ENCODE data around the gene ABHD14A. TPM values are rescaled to one million over a fixed set of nuclear protein-coding genes. Genes with fewer than 3 reads are reported as not detected.
"Not testable (repeated sequence)": the region's sequence is repeated elsewhere in the genome, so short reads cannot be mapped to it uniquely, and the experiment has no call there.

ABHD14A gene
- total RNA-seq, 2 experiments from 2014 or later = 7.9 to 8.6 TPM

DNA sequence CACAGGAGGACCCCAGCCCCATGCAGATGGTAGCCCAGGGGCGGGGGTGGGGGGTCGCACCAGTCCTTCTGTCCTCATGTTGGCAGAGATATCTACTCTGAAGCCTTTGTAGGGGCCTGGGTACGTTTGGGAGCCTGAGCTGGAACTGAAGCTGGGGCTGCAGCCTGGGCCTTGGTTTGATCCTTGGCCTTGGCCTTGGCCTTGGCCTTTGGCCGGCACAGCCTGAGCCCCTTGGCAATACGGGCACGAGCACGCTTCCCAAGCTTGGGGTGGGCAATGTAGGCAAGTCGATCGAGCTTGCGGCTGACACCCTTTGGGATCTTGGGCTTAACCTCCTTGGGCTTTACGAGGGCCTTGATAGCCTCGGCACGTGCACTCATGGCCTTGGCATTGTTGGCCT, 18.8 kb downstream of the ABHD14A start:
- H3K27ac Mint-ChIP-seq = peak overlapping the region; percentile 60

DNA sequence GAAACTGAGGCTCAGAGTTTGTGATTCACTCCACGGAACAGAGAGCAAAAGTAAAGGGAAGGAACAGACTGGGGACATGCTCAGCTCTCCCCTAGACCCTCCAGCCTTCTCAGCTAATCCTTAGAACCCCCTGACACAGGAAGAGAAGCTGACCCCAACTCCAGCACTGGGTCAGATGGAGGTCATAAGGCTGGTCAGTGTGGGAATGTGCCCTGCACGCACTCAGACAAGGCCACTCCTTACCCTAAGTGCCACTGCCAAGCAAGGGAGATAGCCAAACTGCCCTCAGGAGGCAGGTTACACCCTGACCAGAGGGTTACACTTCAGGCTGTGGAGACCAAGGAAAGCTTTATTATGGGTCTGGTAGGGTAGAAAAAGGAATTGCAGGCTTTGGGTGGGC, 19.7 kb downstream of the ABHD14A start:
- ChIA-PET CTCF (interaction anchor here (0.7 to 5.8 kb wide), 6 partner anchors 12 to 129 kb away, joined by 3 to 42 read pairs (median 8); partner anchors contain the start of genes ABHD14B, ACY1, DUSP7 and PARP3), POLR2A (interaction anchor here (1.2 to 2.5 kb wide), 6 partner anchors 8 to 160 kb away, joined by 3 to 45 read pairs (median 10); partner anchors contain the start of genes ACY1, PCBP4 and POC1A)
- intact Hi-C loops (cut with micrococcal nuclease) = loop anchor here (2.0 kb wide), 1 partner anchor 20 kb away; the partner anchor contains the start of genes ABHD14A and ABHD14B
- peak overlapping the region; percentile 99 for H3K27ac Mint-ChIP-seq
- H3K4me3 Mint-ChIP-seq = peak overlapping the region; percentile 98
- H3K27me3 Mint-ChIP-seq = no peaks in the 10 kb centered on the region
- no peaks in the 10 kb centered on the region for H3K9me3 Mint-ChIP-seq
- DNase-seq = no peak
- peaks cover 34% of the 10 kb centered on the region for H3K4me1 Mint-ChIP-seq (ENCODE audit: low read depth)
- H3K36me3 Mint-ChIP-seq = peaks cover 47% of the 10 kb centered on the region

More for the DNA sequence above, 18.8 kb downstream of the ABHD14A start:
- not testable (repeated sequence) for H3K9me3 Mint-ChIP-seq, DNase-seq, H3K27me3 Mint-ChIP-seq
- peaks cover 34% of the 10 kb centered on the region for H3K4me1 Mint-ChIP-seq (ENCODE audit: low read depth)
- peaks cover 47% of the 10 kb centered on the region for H3K36me3 Mint-ChIP-seq
- intact Hi-C loops (cut with micrococcal nuclease) = loop anchor here (2.0 kb wide), 1 partner anchor 19 kb away; the partner anchor contains the start of genes ABHD14A and ABHD14B
- ChIA-PET CTCF (interaction anchor here (1.3 to 5.8 kb wide), 3 partner anchors 11 to 60 kb away, joined by 4 to 42 read pairs (median 7); partner anchors contain the start of genes ABHD14B and ACY1), POLR2A (interaction anchor here (1.2 to 3.2 kb wide), 3 partner anchors 10 to 63 kb away, joined by 3 to 27 read pairs (median 4); partner anchors contain the start of genes ACY1, DUSP7 and PCBP4)
- peak overlapping the region; percentile 98 for H3K4me3 Mint-ChIP-seq

DNA sequence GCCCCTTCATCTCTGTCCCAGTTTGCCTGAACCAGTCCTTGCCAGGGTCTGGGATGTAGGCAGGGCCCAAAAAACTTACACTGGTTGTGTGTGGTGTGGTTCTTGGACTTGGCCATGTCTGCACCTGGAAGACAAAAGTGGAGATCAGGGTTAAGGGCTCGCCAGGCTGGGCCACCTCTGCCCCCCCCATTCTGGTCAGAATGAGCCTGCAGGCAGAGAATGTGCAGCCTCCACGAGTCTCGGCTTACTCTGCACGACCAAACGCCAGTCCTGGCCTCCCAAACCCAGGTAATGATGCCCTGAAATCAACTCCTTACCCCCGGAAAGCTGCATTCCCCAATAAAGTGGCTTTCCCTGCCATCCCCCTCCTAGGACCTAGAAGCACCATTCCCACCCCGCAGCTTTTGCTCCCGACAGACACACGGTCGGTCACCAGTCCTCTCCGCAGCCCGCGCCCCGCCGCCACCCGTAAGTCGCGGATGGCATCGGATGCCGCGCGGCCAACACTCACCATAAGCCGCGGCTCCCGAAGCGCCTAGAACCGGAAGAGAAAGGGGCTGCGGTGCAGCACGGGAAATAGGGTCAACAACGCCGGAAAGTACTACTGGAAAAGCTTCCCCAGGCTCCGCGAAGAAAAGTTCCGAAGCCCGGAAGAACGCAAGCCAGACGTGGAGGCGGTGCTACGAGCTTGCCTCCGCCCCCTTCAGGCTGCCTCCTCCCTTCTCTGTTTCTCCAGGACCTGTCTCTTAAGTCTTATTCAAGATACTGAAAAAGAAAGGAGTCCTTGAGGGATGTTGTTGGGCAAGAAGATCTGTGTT, 20.7 kb downstream of the ABHD14A start, which contains the start of gene RPL29:
Gene RPL29 (minus strand): TSS at position 550 of the 818 bp plus-strand sequence. CDS start 434 bp downstream, at position 116.
- Mint-ChIP-seq H3K4me1 (ENCODE audit: low read depth) (peaks cover 34% of the 10 kb centered on the region), H3K36me3 (peaks cover 47% of the 10 kb centered on the region), H3K27ac (peak within 1 kb of the TSS; percentile 99), H3K27me3 (no peaks in the 10 kb centered on the region), H3K9me3 (no peaks in the 10 kb centered on the region), H3K4me3 (peak within 1 kb of the TSS; percentile 98)
- ChIA-PET POLR2A (interaction anchor here (0.6 to 2.5 kb wide), 16 partner anchors 9 to 485 kb away, joined by 3 to 45 read pairs (median 6); partner anchors contain the start of genes ABHD14B, ACY1, DUSP7 and PARP3), CTCF (interaction anchor here (0.6 to 5.8 kb wide), 7 partner anchors 13 to 159 kb away, joined by 3 to 42 read pairs (median 7); partner anchors contain the start of genes ABHD14B, ACY1, DUSP7 and PARP3)
- peak; percentile 96 for DNase-seq
- intact Hi-C loops (cut with micrococcal nuclease) = loop anchor here (1.0 to 5.0 kb wide), 5 partner anchors 12 to 603 kb away; partner anchors contain the start of genes ABHD14A, ABHD14B, ACY1 and PARP3

DNA sequence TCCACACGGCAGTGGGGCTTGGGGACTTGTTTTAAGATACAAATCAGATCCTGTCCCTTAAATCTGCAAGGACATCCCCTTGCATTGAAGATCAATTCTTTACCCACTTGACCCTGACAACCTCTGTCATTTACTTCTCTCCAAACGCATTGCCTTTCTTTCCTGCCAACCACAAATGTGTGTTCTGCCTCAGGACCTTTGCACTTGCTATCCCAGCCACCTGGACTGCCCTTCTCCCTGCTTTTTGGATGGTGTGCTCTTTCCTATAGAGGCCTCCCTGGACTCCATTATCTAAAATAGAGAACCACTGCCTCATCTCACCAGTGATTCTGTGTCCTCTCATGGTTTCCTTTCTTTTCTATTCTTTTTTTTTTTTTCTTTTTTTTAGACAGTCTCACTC, 22.3 kb downstream of the ABHD14A start:
- no peak for DNase-seq
- H3K36me3 Mint-ChIP-seq = peaks cover 37% of the 10 kb centered on the region
- peaks cover 28% of the 10 kb centered on the region for H3K4me1 Mint-ChIP-seq (ENCODE audit: low read depth)
- no peaks in the 10 kb centered on the region for H3K9me3 Mint-ChIP-seq
- CTCF ChIA-PET = interaction anchor here (0.8 to 1.6 kb wide), 3 partner anchors 54 to 342 kb away, joined by 3 to 4 read pairs (median 4); no protein-coding TSS in a partner anchor
- H3K27me3 Mint-ChIP-seq = no peaks in the 10 kb centered on the region
- POLR2A ChIA-PET = no interaction called here
- intact Hi-C loops (cut with micrococcal nuclease) = loop anchor here (5.0 kb wide), 1 partner anchor 605 kb away; the partner anchor contains the start of gene RBM15B
- no peak overlapping the region for H3K4me3 Mint-ChIP-seq
- H3K27ac Mint-ChIP-seq = no peak overlapping the region

DNA sequence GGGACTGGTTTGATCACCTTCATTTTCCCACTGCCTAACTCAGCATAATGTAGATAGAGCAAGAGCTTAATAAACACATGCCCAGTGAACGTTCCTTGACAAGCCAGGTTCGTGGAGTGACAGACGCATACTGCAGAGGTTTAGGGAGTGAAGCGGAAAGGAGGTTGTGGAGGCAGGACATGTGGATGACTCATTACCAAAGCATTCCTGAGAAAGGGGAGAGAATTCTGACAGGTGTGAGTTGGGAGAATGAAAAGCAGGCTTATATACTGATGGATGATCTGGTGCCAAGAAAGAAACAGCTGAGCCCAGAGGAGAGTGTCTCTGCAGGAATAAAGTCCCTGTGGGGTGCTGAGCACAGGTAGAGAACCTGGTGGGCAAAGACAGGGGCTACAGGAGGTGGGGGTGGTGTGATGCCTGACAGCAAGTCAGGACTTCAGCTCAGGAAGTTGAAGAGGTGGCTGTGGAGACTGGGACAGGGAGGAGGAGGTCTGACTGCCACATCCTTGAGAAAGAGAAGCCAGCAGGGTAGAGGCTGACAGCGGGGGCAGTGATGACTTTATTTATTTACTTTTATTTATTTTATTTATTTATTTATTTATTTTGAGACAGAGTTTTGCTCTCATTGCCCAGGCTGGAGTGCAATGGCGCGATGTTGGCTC, 23.2 kb downstream of the ABHD14A start:
- Mint-ChIP-seq H3K27me3 (no peaks in the 10 kb centered on the region), H3K4me3 (no peak overlapping the region), H3K9me3 (no peaks in the 10 kb centered on the region), H3K27ac (no peak overlapping the region), H3K36me3 (peaks cover 28% of the 10 kb centered on the region), H3K4me1 (ENCODE audit: low read depth) (peaks cover 20% of the 10 kb centered on the region)
- POLR2A ChIA-PET = no interaction called here
- CTCF ChIA-PET = interaction anchor here (0.6 to 1.7 kb wide), 5 partner anchors 55 to 423 kb away, joined by 3 to 8 read pairs (median 4); no protein-coding TSS in a partner anchor
- intact Hi-C loops (cut with micrococcal nuclease) = loop anchor here (5.0 kb wide), 1 partner anchor 606 kb away; the partner anchor contains the start of gene RBM15B
- no peak for DNase-seq

DNA sequence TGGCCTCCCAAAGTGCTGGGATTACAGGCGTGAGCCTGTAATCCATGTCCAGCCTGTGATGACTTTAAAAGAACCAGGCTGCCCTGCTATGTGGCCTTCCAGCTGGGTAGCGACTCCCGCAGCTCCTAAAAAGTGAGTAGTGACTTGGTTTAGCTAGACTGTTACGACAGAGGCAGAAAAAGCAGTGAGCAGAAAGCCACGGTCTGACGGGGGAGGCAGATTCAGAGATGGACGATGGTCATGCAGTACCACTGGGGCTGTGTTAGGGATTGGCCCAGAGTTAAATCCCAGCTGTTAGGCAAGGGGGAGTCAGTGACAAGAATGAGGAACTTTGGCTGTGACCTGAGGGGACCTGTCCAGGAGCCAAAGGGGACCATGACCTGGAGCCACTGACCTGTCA, 23.9 kb downstream of the ABHD14A start:
- intact Hi-C loops (cut with micrococcal nuclease) = loop anchor here (5.0 kb wide), 1 partner anchor 606 kb away; the partner anchor contains the start of gene RBM15B
- Mint-ChIP-seq H3K27me3 (no peaks in the 10 kb centered on the region), H3K4me3 (no peak overlapping the region), H3K9me3 (no peaks in the 10 kb centered on the region), H3K36me3 (peaks cover 21% of the 10 kb centered on the region), H3K27ac (no peak overlapping the region), H3K4me1 (ENCODE audit: low read depth) (peaks cover 15% of the 10 kb centered on the region)
- DNase-seq = no peak
- POLR2A ChIA-PET = no interaction called here
- CTCF ChIA-PET = interaction anchor here (0.6 to 1.7 kb wide), 4 partner anchors 124 to 422 kb away, joined by 3 to 8 read pairs (median 5); no protein-coding TSS in a partner anchor

DNA sequence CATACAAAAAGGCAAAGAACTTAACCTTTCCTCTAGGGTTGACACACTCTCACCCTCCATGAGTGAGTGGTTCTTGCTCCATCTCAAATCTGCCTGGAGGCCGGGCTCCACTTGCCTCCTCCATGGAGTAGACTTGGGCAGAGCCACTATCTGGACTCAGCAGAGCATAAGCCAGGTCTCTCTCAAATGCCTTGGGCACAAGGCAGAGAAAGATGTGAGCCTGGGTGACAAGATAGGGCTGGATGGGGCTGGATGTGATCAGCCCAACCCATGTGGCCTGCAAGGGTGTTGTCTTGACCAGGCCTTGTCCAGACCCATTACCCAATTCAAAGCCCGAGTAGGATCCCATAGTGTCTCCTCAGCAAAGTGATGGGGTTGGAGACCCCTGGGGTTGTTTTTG, 25.0 kb downstream of the ABHD14A start:
- POLR2A ChIA-PET = no interaction called here
- H3K4me3 Mint-ChIP-seq = no peak overlapping the region

DNA sequence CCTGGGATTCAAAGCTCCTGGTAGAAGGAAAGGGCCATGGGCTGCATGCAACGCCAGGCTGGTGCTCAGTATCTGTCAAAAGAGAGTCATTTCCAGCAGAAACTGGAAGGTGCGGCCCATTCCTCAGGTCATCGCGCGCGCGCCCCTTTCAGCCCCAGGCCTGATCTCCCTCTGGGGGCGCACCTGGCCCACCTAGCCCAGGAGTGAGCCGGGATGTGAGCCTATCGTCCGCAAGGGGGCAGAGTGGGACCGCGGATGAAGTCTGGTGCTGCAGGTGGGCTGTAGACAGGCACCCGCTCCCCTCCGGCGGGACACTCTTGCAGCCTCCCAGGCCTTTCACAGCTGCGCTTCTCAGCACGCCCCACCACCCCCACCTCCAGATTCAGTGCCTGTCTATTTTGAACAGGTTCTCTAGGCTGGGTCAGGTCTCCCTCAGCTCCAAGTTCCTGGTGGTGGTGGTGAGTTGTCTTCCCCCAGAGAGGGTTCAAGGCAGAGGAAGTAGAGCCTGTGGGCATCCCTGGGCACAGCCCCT, 26.6 kb downstream of the ABHD14A start:
- H3K27ac Mint-ChIP-seq = no peak overlapping the region
- DNase-seq = peak; percentile 90
- ChIA-PET POLR2A (interaction anchor here (0.8 kb wide), 1 partner anchor 19 kb away, joined by 3 read pairs; no protein-coding TSS in a partner anchor), CTCF (interaction anchor here (0.6 to 6.3 kb wide), 38 partner anchors 8 to 970 kb away, joined by 3 to 101 read pairs (median 4); partner anchors contain the start of genes ACY1, DUSP7, PARP3 and POC1A)
- H3K4me3 Mint-ChIP-seq = no peak overlapping the region
- H3K27me3 Mint-ChIP-seq = no peaks in the 10 kb centered on the region
- intact Hi-C loops (cut with micrococcal nuclease) = loop anchor here (1.0 to 5.0 kb wide), 5 partner anchors 56 to 336 kb away; no protein-coding TSS in a partner anchor
- no peaks in the 10 kb centered on the region for H3K9me3 Mint-ChIP-seq
- H3K36me3 Mint-ChIP-seq = no peaks in the 10 kb centered on the region
- H3K4me1 Mint-ChIP-seq (ENCODE audit: low read depth) = peaks cover 14% of the 10 kb centered on the region

More for the DNA sequence above, 25.0 kb downstream of the ABHD14A start:
- H3K4me1 Mint-ChIP-seq (ENCODE audit: low read depth) = peaks cover 5% of the 10 kb centered on the region
- no peaks in the 10 kb centered on the region for H3K27me3 Mint-ChIP-seq
- intact Hi-C loops (cut with micrococcal nuclease) = loop anchor here (5.0 kb wide), 3 partner anchors 217 to 608 kb away; partner anchors contain the start of gene RBM15B
- H3K9me3 Mint-ChIP-seq = no peaks in the 10 kb centered on the region
- DNase-seq = no peak
- peaks cover 10% of the 10 kb centered on the region for H3K36me3 Mint-ChIP-seq
- CTCF ChIA-PET = interaction anchor here (1.6 to 6.3 kb wide), 7 partner anchors 54 to 339 kb away, joined by 7 to 101 read pairs (median 28); partner anchors contain the start of genes DUSP7, PARP3 and RRP9
- no peak overlapping the region for H3K27ac Mint-ChIP-seq

DNA sequence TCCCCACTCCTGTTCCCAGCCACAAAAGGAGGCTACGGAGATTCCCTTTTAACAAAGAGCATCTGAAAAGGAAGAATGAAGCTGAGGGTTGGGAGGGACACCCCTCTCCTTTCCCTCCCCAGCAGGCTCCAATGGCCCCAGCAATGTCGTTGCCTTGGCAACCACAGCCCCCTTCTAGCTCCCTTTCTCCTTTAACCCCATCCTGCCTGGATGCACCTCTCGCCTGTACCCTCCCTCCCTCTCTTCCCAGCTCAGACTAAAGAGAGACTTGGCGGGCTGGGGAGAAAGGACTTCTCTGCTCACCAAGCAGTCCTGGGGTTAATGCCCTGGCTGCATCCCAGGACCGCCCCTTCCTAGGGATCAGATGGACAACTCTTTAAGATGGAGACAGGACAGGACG, 27.9 kb downstream of the ABHD14A start:
- no peak overlapping the region for H3K4me3 Mint-ChIP-seq
- POLR2A ChIA-PET = no interaction called here
- no peaks in the 10 kb centered on the region for H3K36me3 Mint-ChIP-seq
- intact Hi-C loops (cut with micrococcal nuclease) = loop anchor here (5.0 kb wide), 2 partner anchors 215 to 335 kb away; no protein-coding TSS in a partner anchor
- no peak for DNase-seq
- no peaks in the 10 kb centered on the region for H3K27me3 Mint-ChIP-seq
- no peak overlapping the region for H3K27ac Mint-ChIP-seq
- CTCF ChIA-PET = interaction anchor here (0.7 to 6.3 kb wide), 12 partner anchors 51 to 217 kb away, joined by 4 to 101 read pairs (median 10); partner anchors contain the start of gene DUSP7
- no peaks in the 10 kb centered on the region for H3K9me3 Mint-ChIP-seq
- H3K4me1 Mint-ChIP-seq (ENCODE audit: low read depth) = peaks cover 14% of the 10 kb centered on the region

DNA sequence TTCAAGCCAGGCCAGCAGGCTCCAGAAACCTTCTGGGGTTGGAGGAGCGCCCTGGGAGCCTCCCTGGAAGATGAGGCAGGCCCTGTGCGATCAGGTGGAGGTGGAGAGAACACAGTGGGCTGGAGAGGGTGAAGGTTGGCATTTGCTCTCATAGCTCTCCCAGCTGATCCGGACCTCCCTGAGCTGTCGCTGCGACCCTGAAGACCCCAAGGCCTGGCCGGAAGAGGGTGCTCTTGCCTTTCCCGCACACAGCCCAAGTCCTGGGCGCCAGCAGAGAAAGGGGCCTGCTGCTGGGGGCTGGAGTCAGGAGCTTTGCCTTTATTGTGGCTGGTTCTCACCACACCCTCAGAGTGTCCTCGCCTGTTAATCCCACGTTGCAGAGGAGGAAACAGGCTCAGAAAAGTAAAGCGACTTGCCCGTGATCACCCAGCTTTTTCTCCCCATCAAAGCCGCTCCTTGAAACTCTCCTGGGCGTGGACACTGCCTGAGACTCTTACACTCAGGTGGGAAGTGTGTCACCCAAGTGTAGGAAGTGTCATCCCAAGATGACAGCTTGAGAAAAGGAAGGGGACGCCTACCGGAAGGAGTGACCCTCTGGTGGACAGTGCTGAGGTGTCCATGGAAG, 29.4 kb downstream of the ABHD14A start:
- Mint-ChIP-seq H3K36me3 (no peaks in the 10 kb centered on the region), H3K27ac (no peak overlapping the region), H3K4me3 (no peak overlapping the region), H3K9me3 (no peaks in the 10 kb centered on the region), H3K4me1 (ENCODE audit: low read depth) (peaks cover 14% of the 10 kb centered on the region), H3K27me3 (no peaks in the 10 kb centered on the region)
- CTCF ChIA-PET = interaction anchor here (1.4 to 6.3 kb wide), 3 partner anchors 48 to 139 kb away, joined by 11 to 101 read pairs (median 68); no protein-coding TSS in a partner anchor
- intact Hi-C loops (cut with micrococcal nuclease) = loop anchor here (5.0 kb wide), 2 partner anchors 213 to 333 kb away; no protein-coding TSS in a partner anchor
- POLR2A ChIA-PET = interaction anchor here (0.6 kb wide), 1 partner anchor 7 kb away, joined by 3 read pairs; no protein-coding TSS in a partner anchor
- DNase-seq = no peak
